ENCODE data around the gene GABBR1. TPM values are rescaled to one million over a fixed set of nuclear protein-coding genes. Genes with fewer than 3 reads are reported as not detected.

Gene GABBR1
- total and polyA plus RNA-seq, 2 donors (not counting 1 experiment from before 2014, with no cell fraction given) = 198 to 241 TPM

DNA sequence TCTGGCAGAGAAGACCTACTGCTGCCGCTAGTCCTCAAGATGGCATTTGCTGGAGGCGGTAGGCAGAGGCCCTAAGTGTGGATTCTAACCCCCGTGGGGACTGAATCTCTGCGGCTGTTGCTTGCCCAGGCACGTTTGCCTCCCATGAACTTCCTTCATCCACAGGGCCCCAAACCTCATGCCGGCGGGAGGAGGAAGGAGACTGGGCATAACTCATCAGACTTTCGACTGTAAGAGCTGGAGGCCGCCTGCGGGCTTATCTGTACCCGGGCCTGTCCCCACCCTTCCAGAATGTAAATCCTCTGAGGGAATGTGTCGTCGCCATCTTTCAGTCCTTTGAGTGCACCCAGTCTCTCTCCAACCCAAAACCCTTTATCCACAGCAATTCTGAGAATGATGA, 47.0 kb upstream of the GABBR1 start:
- peak overlapping the region; percentile 46 for H2AFZ ChIP-seq (ENCODE audit: insufficient read depth, low read depth, low read length, poor library complexity, severe bottlenecking)
- no peaks in the 10 kb centered on the region for H4K20me1 ChIP-seq (ENCODE audit: control insufficient read depth, insufficient read depth, low read length, poor library complexity, severe bottlenecking)
- no peak overlapping the region for H3K4me2 ChIP-seq (replicated peaks; ENCODE audit: low read depth, low read length, poor library complexity, severe bottlenecking)
- ChIA-PET CTCF (interaction anchor here (1.0 kb wide), 1 partner anchor 26 kb away, joined by 3 read pairs; no protein-coding TSS in a partner anchor), POLR2A (no interaction called here)
- H3K79me2 ChIP-seq (ENCODE audit: control insufficient read depth, insufficient read depth, low read length) = no peaks in the 10 kb centered on the region
- no peaks in the 10 kb centered on the region for H3K36me3 ChIP-seq (replicated peaks in 1 of 2; ENCODE audit: control extremely low read depth in 1 of 2, control insufficient read depth in 1 of 2, extremely low read depth in 1 of 2, insufficient read depth in 2 of 2, low read length in 1 of 2)
- peaks cover 0 to 11% (median 0%) of the 10 kb centered on the region in 3 donors for H3K9me3 ChIP-seq (ENCODE audit: control extremely low read depth in 1 of 3, control insufficient read depth in 2 of 3, insufficient read depth in 1 of 3, low read length in 2 of 3)
- Mint-ChIP-seq H3K27ac (no peak overlapping the region), H3K4me1 (peaks cover 18% of the 10 kb centered on the region), H3K9me3 (ENCODE audit: insufficient read depth) (no peaks in the 10 kb centered on the region), H3K27me3 (peaks cover 4% of the 10 kb centered on the region), H3K4me3 (peak overlapping the region; percentile 89)
- intact Hi-C loops (cut with micrococcal nuclease) = no loop called here
- ATAC-seq (ENCODE audit: low read depth) (no peak), DNase-seq (no peak)
- H3K4me1 ChIP-seq (ENCODE audit: control insufficient read depth in 2 of 2, insufficient read depth in 2 of 2, low read length in 2 of 2) = no peaks in the 10 kb centered on the region
- 64% methylated on average over 12 of the region's 13 CpGs for WGBS (ENCODE audit: insufficient coverage)
- H3K27me3 ChIP-seq (replicated peaks in 1 of 4; ENCODE audit: control extremely low read depth in 1 of 4, control insufficient read depth in 3 of 4, insufficient read depth in 4 of 4, low read length in 3 of 4) = peaks cover 0 to 3% (median 0%) of the 10 kb centered on the region in 4 experiments
- TF ChIP-seq EZH2 (IDR thresholded peaks at IDR 0.05; ENCODE audit: borderline replicate concordance, insufficient read depth, low read depth, low read length, poor library complexity, severe bottlenecking) = no peak
- TF ChIP-seq, protein P1, sequence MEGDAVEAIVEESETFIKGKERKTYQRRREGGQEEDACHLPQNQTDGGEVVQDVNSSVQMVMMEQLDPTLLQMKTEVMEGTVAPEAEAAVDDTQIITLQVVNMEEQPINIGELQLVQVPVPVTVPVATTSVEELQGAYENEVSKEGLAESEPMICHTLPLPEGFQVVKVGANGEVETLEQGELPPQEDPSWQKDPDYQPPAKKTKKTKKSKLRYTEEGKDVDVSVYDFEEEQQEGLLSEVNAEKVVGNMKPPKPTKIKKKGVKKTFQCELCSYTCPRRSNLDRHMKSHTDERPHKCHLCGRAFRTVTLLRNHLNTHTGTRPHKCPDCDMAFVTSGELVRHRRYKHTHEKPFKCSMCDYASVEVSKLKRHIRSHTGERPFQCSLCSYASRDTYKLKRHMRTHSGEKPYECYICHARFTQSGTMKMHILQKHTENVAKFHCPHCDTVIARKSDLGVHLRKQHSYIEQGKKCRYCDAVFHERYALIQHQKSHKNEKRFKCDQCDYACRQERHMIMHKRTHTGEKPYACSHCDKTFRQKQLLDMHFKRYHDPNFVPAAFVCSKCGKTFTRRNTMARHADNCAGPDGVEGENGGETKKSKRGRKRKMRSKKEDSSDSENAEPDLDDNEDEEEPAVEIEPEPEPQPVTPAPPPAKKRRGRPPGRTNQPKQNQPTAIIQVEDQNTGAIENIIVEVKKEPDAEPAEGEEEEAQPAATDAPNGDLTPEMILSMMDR (IDR thresholded peaks at IDR 0.05) = no peak
- no peak overlapping the region for H3K4me3 ChIP-seq (ENCODE audit: control extremely low read depth in 1 of 5, extremely low read depth in 1 of 5, insufficient read depth in 1 of 5, low read depth in 2 of 5, low read length in 4 of 5)
- no peak overlapping the region for H3K9ac ChIP-seq (ENCODE audit: low read length)
- H3K27ac ChIP-seq (ENCODE audit: low read length in 2 of 2) = no peak overlapping the region

DNA sequence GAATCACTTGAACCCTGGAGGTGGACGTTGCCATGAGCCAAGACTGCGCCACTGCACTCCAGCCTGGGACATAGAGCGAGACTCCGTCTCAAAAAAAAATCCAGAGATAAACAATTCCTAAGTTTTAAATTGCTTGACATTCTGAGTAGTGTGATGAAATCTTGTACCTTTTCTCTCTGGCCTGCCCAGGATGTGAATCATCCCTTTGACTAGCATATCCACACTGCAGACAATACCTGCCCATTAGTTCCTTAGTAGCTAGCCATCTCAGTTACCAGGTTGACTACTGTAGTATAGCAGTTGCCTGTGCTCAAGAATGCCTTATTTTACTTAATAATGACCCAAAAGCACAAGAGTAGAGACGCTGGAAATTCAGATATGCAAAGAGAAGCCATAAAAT, 45.1 kb upstream of the GABBR1 start:
- no peaks in the 10 kb centered on the region for H3K79me2 ChIP-seq (ENCODE audit: control insufficient read depth, insufficient read depth, low read length)
- H3K36me3 ChIP-seq (replicated peaks in 1 of 2; ENCODE audit: control extremely low read depth in 1 of 2, control insufficient read depth in 1 of 2, extremely low read depth in 1 of 2, insufficient read depth in 2 of 2, low read length in 1 of 2) = no peaks in the 10 kb centered on the region
- Mint-ChIP-seq H3K4me1 (peaks cover 18% of the 10 kb centered on the region), H3K4me3 (no peak overlapping the region), H3K9me3 (ENCODE audit: insufficient read depth) (no peaks in the 10 kb centered on the region), H3K27ac (no peak overlapping the region), H3K27me3 (peaks cover 4% of the 10 kb centered on the region)
- H3K4me1 ChIP-seq (ENCODE audit: control insufficient read depth in 2 of 2, insufficient read depth in 2 of 2, low read length in 2 of 2) = no peaks in the 10 kb centered on the region
- no peak overlapping the region for H3K4me3 ChIP-seq (ENCODE audit: control extremely low read depth in 1 of 5, extremely low read depth in 1 of 5, insufficient read depth in 1 of 5, low read depth in 2 of 5, low read length in 4 of 5)
- 86% methylated on average over 1 of the region's 5 CpGs for WGBS (ENCODE audit: insufficient coverage)
- H2AFZ ChIP-seq (ENCODE audit: insufficient read depth, low read depth, low read length, poor library complexity, severe bottlenecking) = no peak overlapping the region
- no peak for DNase-seq
- ChIA-PET CTCF (interaction anchor here (2.0 to 2.2 kb wide), 2 partner anchors 24 to 28 kb away, joined by 5 to 9 read pairs; no protein-coding TSS in a partner anchor), POLR2A (no interaction called here)
- peaks cover 0 to 11% (median 0%) of the 10 kb centered on the region in 3 donors for H3K9me3 ChIP-seq (ENCODE audit: control extremely low read depth in 1 of 3, control insufficient read depth in 2 of 3, insufficient read depth in 1 of 3, low read length in 2 of 3)
- H3K27me3 ChIP-seq (replicated peaks in 1 of 4; ENCODE audit: control extremely low read depth in 1 of 4, control insufficient read depth in 3 of 4, insufficient read depth in 4 of 4, low read length in 3 of 4) = peaks cover 0 to 3% (median 0%) of the 10 kb centered on the region in 4 experiments
- intact Hi-C loops (cut with micrococcal nuclease) = no loop called here
- no peaks in the 10 kb centered on the region for H4K20me1 ChIP-seq (ENCODE audit: control insufficient read depth, insufficient read depth, low read length, poor library complexity, severe bottlenecking)
- TF ChIP-seq, protein P1 (IDR thresholded peaks at IDR 0.05) = no peak
- no peak for TF ChIP-seq EZH2 (IDR thresholded peaks at IDR 0.05; ENCODE audit: borderline replicate concordance, insufficient read depth, low read depth, low read length, poor library complexity, severe bottlenecking)
- no peak overlapping the region for H3K27ac ChIP-seq (ENCODE audit: low read length in 2 of 2)
- no peak overlapping the region for H3K4me2 ChIP-seq (replicated peaks; ENCODE audit: low read depth, low read length, poor library complexity, severe bottlenecking)
- no peak for ATAC-seq (ENCODE audit: low read depth)
- H3K9ac ChIP-seq (ENCODE audit: low read length) = no peak overlapping the region
